Astrocyte of the cerebellum (primary cell): ENCODE results near the gene TBRG4.

Experiments used
- DNase-seq: peaks from one replicate; pipeline ENCODE4 v3.0.0-alpha.2; 2011; ENCODE audit warnings: low read depth
- H3K4me3 ChIP-seq: 2 replicates; pipeline ENCODE4 v1.5.1; 2011; ENCODE audit warnings: mild to moderate bottlenecking, low read depth, low read length, moderate library complexity
- CTCF ChIP-seq: IDR thresholded peaks from 2 replicates; pipeline ENCODE4 v1.5.1; 2012; ENCODE audit warnings: low read length, low read depth, moderate library complexity, mild to moderate bottlenecking; ENCODE audit errors: missing control alignments
- in situ Hi-C: cut with HindIII; loops from 2 replicates; pipeline ENCODE4 v1.10.0; 2017; ENCODE audit warnings: low sequenced_read_pairs

TBRG4 gene

GRCh38 chr7:45126920-45127319, 15.4 kb upstream of the TBRG4 start:
- no peak overlapping the region for H3K4me3 ChIP-seq
- TF ChIP-seq CTCF, result no peak
- no peak for DNase-seq
- in situ Hi-C loops, result no loop called here

DNA sequence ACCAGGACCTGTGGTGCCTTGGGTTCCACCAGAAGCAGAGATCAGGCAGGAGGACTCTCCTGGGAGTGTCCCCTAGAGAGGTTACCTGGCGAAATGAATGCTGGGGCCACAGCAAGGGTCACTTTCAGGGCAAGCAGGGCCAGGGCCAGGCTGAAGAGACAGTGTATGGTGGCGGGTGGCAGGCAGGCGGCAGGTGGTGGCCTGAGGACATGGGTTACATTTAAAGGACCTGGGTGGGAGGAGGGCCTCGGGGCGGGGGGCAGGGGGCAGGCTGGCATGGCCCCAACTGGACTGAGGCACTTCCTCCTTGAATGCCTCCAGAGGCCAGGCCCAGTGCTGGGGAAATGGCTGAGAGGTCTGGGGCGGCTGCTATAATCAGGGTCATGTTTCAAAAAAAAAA, 14.7 kb upstream of the TBRG4 start:
- in situ Hi-C loops, result no loop called here
- no peak for DNase-seq
- H3K4me3 ChIP-seq, result no peak overlapping the region
- no peak for TF ChIP-seq CTCF

DNA sequence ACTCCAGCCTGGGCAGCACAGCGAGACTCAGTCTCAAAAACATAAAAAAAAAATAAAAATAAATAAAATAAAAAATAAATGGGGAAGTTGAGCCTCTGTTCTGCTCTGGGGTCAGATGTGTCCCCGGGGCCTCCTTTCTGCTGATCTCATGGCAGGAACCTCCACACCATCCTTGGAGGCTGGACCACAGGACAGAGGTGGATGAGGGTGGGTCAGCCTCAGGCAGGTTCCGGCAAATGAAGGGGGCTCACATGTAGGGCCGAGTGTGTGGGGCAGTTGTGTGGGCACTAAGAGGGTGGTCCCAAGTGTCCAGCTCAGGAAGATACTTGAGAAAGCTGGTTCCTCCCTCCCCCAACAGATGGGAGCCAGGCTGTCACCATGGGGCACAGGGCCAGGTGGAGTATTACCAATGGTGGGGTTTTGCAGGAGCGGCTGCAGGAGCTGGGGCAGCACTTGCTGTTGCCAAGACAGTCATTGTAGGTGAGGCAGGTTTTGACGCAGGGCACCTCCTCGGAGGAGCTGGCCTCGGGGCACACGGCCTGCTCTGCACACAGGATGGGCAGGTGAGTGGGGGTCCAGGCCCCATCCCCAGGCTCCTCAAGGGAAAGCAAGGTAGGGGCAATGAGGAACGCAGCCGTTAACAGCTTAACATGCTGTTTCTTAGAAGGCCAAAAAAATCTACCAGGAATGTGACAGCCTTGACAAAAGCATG, 13.9 kb upstream of the TBRG4 start:
- in situ Hi-C loops, result no loop called here
- DNase-seq, result no peak
- H3K4me3 ChIP-seq, result no peak overlapping the region
- TF ChIP-seq CTCF, result no peak

DNA sequence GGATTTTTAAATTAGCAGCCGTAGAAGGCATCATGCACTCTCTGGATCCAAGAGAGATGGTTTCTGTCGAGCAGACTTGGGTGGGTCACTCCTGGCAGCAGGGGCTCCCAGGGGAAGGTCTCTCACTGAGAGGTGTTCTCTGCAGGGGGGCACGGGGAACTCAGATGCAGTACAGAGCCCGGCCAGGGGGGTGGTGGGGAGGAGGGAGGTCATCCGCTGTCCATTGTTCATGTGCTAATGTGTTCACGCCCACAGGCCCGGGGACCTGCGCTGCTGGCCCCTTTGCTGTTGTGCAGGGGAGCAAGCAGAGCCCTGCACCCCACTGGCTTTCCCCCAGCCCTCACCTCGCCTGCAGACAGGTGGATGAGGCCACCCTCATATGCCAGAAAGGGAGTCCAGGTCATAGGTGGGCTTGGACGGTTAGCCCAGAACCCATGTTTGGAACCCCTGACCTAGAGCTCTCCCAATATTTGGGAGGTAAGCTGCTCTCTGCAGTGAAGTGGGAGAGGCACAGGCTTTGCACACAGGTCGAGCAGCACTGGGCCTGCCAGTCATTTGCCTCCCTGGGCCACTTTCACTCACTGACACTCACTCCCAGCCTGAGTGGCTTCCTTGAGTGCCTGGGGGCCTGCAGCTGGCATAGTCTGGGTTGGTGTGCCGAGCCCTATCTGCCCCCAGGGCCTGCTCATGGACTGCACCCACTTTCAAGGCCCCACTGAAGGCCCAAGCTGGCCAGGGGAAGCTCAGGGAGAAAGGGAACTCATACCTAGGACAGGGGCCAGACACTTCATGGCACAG, 12.6 kb upstream of the TBRG4 start:
- TF ChIP-seq CTCF, result no peak
- H3K4me3 ChIP-seq, result no peak overlapping the region
- in situ Hi-C loops, result no loop called here
- DNase-seq, result no peak

GRCh38 chr7:45122975-45123860, 11.7 kb upstream of the TBRG4 start:
- no peak overlapping the region for H3K4me3 ChIP-seq
- in situ Hi-C loops, result no loop called here
- TF ChIP-seq CTCF, result no peak
- no peak for DNase-seq

DNA sequence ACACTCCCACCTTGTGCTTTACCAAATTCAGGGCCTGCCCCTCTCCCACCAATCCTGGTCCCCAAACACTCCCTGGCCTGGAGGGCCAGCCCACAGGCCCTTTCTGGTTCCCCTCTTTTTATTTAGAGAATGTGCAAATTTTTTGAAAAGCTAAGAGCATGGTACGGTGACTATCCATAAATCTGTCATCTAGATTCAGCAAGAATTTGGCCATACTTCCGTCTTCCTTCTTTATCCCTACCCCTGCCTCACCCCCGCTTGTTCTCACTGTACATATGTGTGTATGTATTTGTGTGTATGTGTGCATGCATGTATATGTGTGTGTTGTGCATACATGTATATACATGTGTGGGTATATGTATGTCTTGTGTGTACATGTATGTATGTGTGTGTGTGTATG, 8.1 kb upstream of the TBRG4 start:
- DNase-seq, result no peak
- no peak overlapping the region for H3K4me3 ChIP-seq
- in situ Hi-C loops, result no loop called here
- no peak for TF ChIP-seq CTCF
